GM23338 (cell line): Measurements from ENCODE around the gene VMAC. TPM values are rescaled to one million over a fixed set of nuclear protein-coding genes. Genes with fewer than 3 reads are reported as not detected.

Source experiments
- ATAC-seq: fragments of 200-7000 bp; cut with Tn5 transposase; 3 replicates; pipeline ENCODE4 v1.9.1; 2020
- DNase-seq: peaks from one replicate; pipeline ENCODE4 v3.0.0-alpha.2; 2015; ENCODE audit warnings: low spot score
- H2AFZ ChIP-seq: fragments of 200-600 bp; sonication (generic); 2 replicates; pipeline ENCODE4 v1.8.0; 2016; ENCODE audit warnings: antibody characterized with exemption, mild to moderate bottlenecking, moderate library complexity
- H3F3A ChIP-seq: fragments of 200-600 bp; sonication (generic); replicated peaks from 2 replicates; pipeline ENCODE4 v1.8.0; 2017; ENCODE audit warnings: antibody characterized with exemption, mixed run types, low read depth
- H3K27ac ChIP-seq: fragments of 200-600 bp; sonication (generic); 2 replicates; pipeline ENCODE4 v1.6.1; 2016; ENCODE audit warnings: low read depth
- H3K27me3 ChIP-seq: fragments of 200-600 bp; sonication (generic); 2 replicates; pipeline ENCODE4 v1.8.0; 2016; ENCODE audit warnings: mild to moderate bottlenecking, mixed run types, moderate library complexity; ENCODE audit not compliant: insufficient read depth
- H3K36me3 ChIP-seq: fragments of 200-600 bp; sonication (generic); 2 replicates; pipeline ENCODE4 v1.8.0; 2016; ENCODE audit warnings: mild to moderate bottlenecking; ENCODE audit not compliant: insufficient read depth
- H3K4me1 ChIP-seq: fragments of 200-600 bp; sonication (generic); 2 replicates; pipeline ENCODE4 v1.8.0; 2016; ENCODE audit warnings: mild to moderate bottlenecking, moderate library complexity; ENCODE audit not compliant: insufficient read depth
- H3K4me2 ChIP-seq: fragments of 200-600 bp; sonication (generic); 2 replicates; pipeline ENCODE4 v1.7.1; 2017; ENCODE audit warnings: mixed run types
- H3K4me3 ChIP-seq: fragments of 200-600 bp; sonication (generic); 2 replicates; pipeline ENCODE4 v1.6.1; 2016; ENCODE audit warnings: mixed run types
- H3K79me2 ChIP-seq: fragments of 200-600 bp; sonication (generic); replicated peaks from 2 replicates; pipeline ENCODE4 v1.8.0; 2017; ENCODE audit warnings: mild to moderate bottlenecking; ENCODE audit not compliant: insufficient read depth
- H3K9me2 ChIP-seq: fragments of 200-600 bp; sonication (generic); 2 replicates; pipeline ENCODE4 v1.8.0; 2017; ENCODE audit not compliant: insufficient read depth
- H4K20me1 ChIP-seq: fragments of 200-600 bp; sonication (generic); replicated peaks from 2 replicates; pipeline ENCODE4 v1.8.0; 2017; ENCODE audit warnings: mild to moderate bottlenecking; ENCODE audit not compliant: insufficient read depth
- H3K27ac Mint-ChIP-seq: 2 replicates; pipeline ENCODE4 v1.8.0; 2020; ENCODE audit warnings: inconsistent platforms, mild to moderate bottlenecking, moderate library complexity, mixed read lengths
- H3K27me3 Mint-ChIP-seq: 3 replicates; pipeline ENCODE4 v1.8.0; 2022; ENCODE audit warnings: low read depth, mild to moderate bottlenecking, moderate library complexity, mixed read lengths, inconsistent platforms; ENCODE audit not compliant: insufficient read depth, poor library complexity
- H3K36me3 Mint-ChIP-seq: 3 replicates; pipeline ENCODE4 v1.8.0; 2021; ENCODE audit warnings: low read depth, mild to moderate bottlenecking, inconsistent platforms, moderate library complexity, mixed read lengths
- H3K4me1 Mint-ChIP-seq: 3 replicates; pipeline ENCODE4 v1.8.0; 2020; ENCODE audit warnings: mild to moderate bottlenecking, inconsistent platforms, mixed read lengths
- H3K4me3 Mint-ChIP-seq: 3 replicates; pipeline ENCODE4 v1.8.0; 2021; ENCODE audit warnings: moderate library complexity, mild to moderate bottlenecking, inconsistent platforms, mixed read lengths
- H3K9me3 Mint-ChIP-seq: 3 replicates; pipeline ENCODE4 v1.8.0; 2020; ENCODE audit warnings: moderate library complexity, mild to moderate bottlenecking, inconsistent platforms, mixed read lengths
- CREB1 ChIP-seq: fragments of 250-450 bp; sonication (Bioruptor Pico); IDR thresholded peaks from 2 replicates; pipeline ENCODE4 v1.5.0; 2020; ENCODE audit warnings: low read depth, mild to moderate bottlenecking, moderate library complexity
- CTCF ChIP-seq, 2 experiments: fragments of 200-600 bp in 1 of 2; sonication (generic) in 1 of 2; conservative IDR thresholded peaks; 2 replicates each; pipeline versions ENCODE4 v1.5.1 to v1.6.1; 2016 to 2017; ENCODE audit warnings: antibody characterized with exemption in 2 of 2, low read depth in 2 of 2, mild to moderate bottlenecking in 2 of 2, moderate library complexity in 1 of 2
- ETS1 ChIP-seq: IDR thresholded peaks from 2 replicates; pipeline ENCODE4 v1.6.1; 2016; ENCODE audit warnings: antibody characterized with exemption
- EZH2 ChIP-seq: fragments of 200-600 bp; sonication (generic); IDR thresholded peaks from one replicate; pipeline ENCODE4 v1.8.0; 2017; ENCODE audit warnings: antibody characterized with exemption, mild to moderate bottlenecking, low read depth; ENCODE audit not compliant: unreplicated experiment
- EZH2phosphoT487 ChIP-seq: fragments of 200-600 bp; sonication (generic); IDR thresholded peaks from one replicate; pipeline ENCODE4 v1.8.1; 2018; ENCODE audit warnings: antibody characterized with exemption; ENCODE audit not compliant: unreplicated experiment
- JUNB ChIP-seq: IDR thresholded peaks from one replicate; pipeline ENCODE4 v1.6.1; 2016; ENCODE audit warnings: antibody characterized with exemption; ENCODE audit not compliant: unreplicated experiment
- NANOG ChIP-seq: IDR thresholded peaks from 2 replicates; pipeline ENCODE4 v1.6.1; 2016; ENCODE audit warnings: antibody characterized with exemption, borderline replicate concordance
- POLR2AphosphoS5 ChIP-seq: IDR thresholded peaks from 2 replicates; pipeline ENCODE4 v1.6.1; 2016; ENCODE audit warnings: antibody characterized with exemption, low read depth
- REST ChIP-seq: IDR thresholded peaks from one replicate; pipeline ENCODE4 v1.6.1; 2018; ENCODE audit warnings: antibody characterized with exemption; ENCODE audit not compliant: unreplicated experiment
- STAT1 ChIP-seq: IDR thresholded peaks from one replicate; pipeline ENCODE4 v1.6.1; 2016; ENCODE audit warnings: antibody characterized with exemption; ENCODE audit not compliant: unreplicated experiment
- ZNF114 ChIP-seq: fragments of 250-450 bp; sonication (Bioruptor Pico); IDR thresholded peaks from 2 replicates; pipeline ENCODE4 v1.5.0; 2020; ENCODE audit warnings: mild to moderate bottlenecking, moderate library complexity
- ZNF331 ChIP-seq: fragments of 250-450 bp; sonication (Bioruptor Pico); IDR thresholded peaks from 2 replicates; pipeline ENCODE4 v1.5.0; 2020; ENCODE audit warnings: low read depth, mild to moderate bottlenecking, moderate library complexity
- ZNF462 ChIP-seq: fragments of 250-450 bp; sonication (Bioruptor Pico); IDR thresholded peaks from 2 replicates; pipeline ENCODE4 v1.5.0; 2020; ENCODE audit warnings: mild to moderate bottlenecking, moderate library complexity
- polyA plus RNA-seq: library from polyadenylated mRNA; unstranded; fragments of >200 nt; fragmentation: Nextera tagmentation; extraction: Ambion mirVana; gene quantifications from 2 replicates; pipeline ENCODE4 v1.2.1, GENCODE V29; 2016
- total RNA-seq: library from RNA; depleted of rRNA; stranded (reverse); fragments of >200 nt; shearing (Covaris generic); gene quantifications from 2 replicates; pipeline ENCODE4 v1.2.3, GENCODE V29; 2014

VMAC gene
- total and polyA plus RNA-seq, 2 experiments from 2014 or later, result 0.79 to 3.7 TPM

- peak overlapping the region; percentile 43; the same call in 1 of the 2 replicates for H3K4me2 ChIP-seq
- peak overlapping the region; percentile 78 for H3K27ac ChIP-seq
- ATAC-seq (no peak), DNase-seq (no peak)
- peaks cover 1% of the 10 kb centered on the region; the same call in 1 of the 2 replicates for H3K36me3 ChIP-seq
- Mint-ChIP-seq H3K36me3 (peaks cover 3% of the 10 kb centered on the region; the same call in 2 of the 3 replicates), H3K4me1 (peaks cover 91% of the 10 kb centered on the region), H3K27me3 (peaks cover 25% of the 10 kb centered on the region), H3K4me3 (no peak overlapping the region), H3K9me3 (no peaks in the 10 kb centered on the region), H3K27ac (no peak overlapping the region)
- H3K27me3 ChIP-seq, result no peaks in the 10 kb centered on the region
- no peaks in the 10 kb centered on the region for H3K9me2 ChIP-seq
- peaks cover 82% of the 10 kb centered on the region for H3K4me1 ChIP-seq
- H3K4me3 ChIP-seq, result no peak overlapping the region
- no peak for TF ChIP-seq ZNF462
- no peak for TF ChIP-seq ZNF331 (CRISPR knock-in tag)
- no peak for TF ChIP-seq STAT1
- no peak for TF ChIP-seq EZH2phosphoT487
- TF ChIP-seq JUNB, result no peak
- TF ChIP-seq REST, result no peak
- no peak for TF ChIP-seq CTCF (conservative IDR thresholded peaks at IDR 0.05; ENCODE audit: low read depth in 2 of 2)
- no peak for TF ChIP-seq ETS1
- TF ChIP-seq EZH2, result no peak
- TF ChIP-seq ZNF114 (CRISPR knock-in tag), result no peak
- TF ChIP-seq CREB1, result no peak
- no peak for TF ChIP-seq POLR2AphosphoS5
- TF ChIP-seq NANOG, result no peak
- H3K79me2 ChIP-seq, result peaks cover 97% of the 10 kb centered on the region
- H4K20me1 ChIP-seq, result peaks cover 63% of the 10 kb centered on the region
- H3F3A ChIP-seq, result peaks cover 6% of the 10 kb centered on the region; the same call in 1 of the 2 replicates
- no peak overlapping the region for H2AFZ ChIP-seq
These were observed 50.9 kb downstream of the VMAC start for GRCh38 chr19:5955636-5955935.
